Measurements from ENCODE around the gene TBX19.

- no peak for TF ChIP-seq CTCF (IDR thresholded peaks at IDR 0.05)
- TF ChIP-seq POLR2A (IDR thresholded peaks at IDR 0.05), result no peak
These were observed 37.0 kb upstream of the TBX19 start for GRCh38 chr1:168243636-168244212.
